HepG2 (cell line): ENCODE measurements around the gene MAGEB17. TPM values are rescaled to one million over a fixed set of nuclear protein-coding genes. Genes with fewer than 3 reads are reported as not detected.
A peak's percentile ranks its signal among the peaks of the same experiment; 100 is the strongest.

Experiments used
- ATAC-seq: fragments of 200-7000 bp; cut with Tn5 transposase; 3 replicates; pipeline ENCODE4 v1.9.1; 2020; ENCODE audit warnings: mild to moderate bottlenecking, moderate library complexity
- BruUV-seq: library from RNA; stranded (reverse); fragments of 400-500 nt; replicated peaks from 2 replicates; lab custom pipeline; 2021; lab: Mats Ljungman, UMichigan
- CTCF ChIA-PET: fragments of 300-600 bp; formaldehyde crosslinking; extraction: SDS; loops from one replicate; lab custom pipeline; 2021; ENCODE audit warnings: low total read pairs, inconsistent platforms, low intra/inter-chr PET ratio; lab: Yijun Ruan, JAX
- POLR2A ChIA-PET: fragments of 350-600 bp; sonication (Branson Sonifier 250); formaldehyde crosslinking; loops from one replicate; lab custom pipeline; 2020; ENCODE audit warnings: antibody characterized with exemption, inconsistent platforms; lab: Yijun Ruan, JAX
- DNase-seq: peaks from one replicate; pipeline ENCODE4 v3.0.0-alpha.2; 2015; ENCODE audit warnings: low spot score
- FAIRE-seq: peaks from 3 replicates; lab custom pipeline; 2011; peaks lifted over from hg19 to GRCh38; lab: Jason Lieb, UNC
- H2AFZ ChIP-seq: one replicate; pipeline ENCODE4 v1.6.1; 2011; ENCODE audit warnings: low read length, inconsistent platforms
- H3K27ac ChIP-seq: fragments of 300-600 bp; 3 replicates; pipeline ENCODE4 v1.8.0; 2011; ENCODE audit warnings: mixed run types, mild to moderate bottlenecking, mixed read lengths, low read length, inconsistent platforms; ENCODE audit not compliant: insufficient read depth; ENCODE audit errors: extremely low read length
- H3K27me3 ChIP-seq, 2 experiments: fragments of 200-600 bp in 1 of 2; 2 replicates in 1 of 2; 3 replicates in 1 of 2; pipeline versions ENCODE4 v1.6.0 to v1.8.0; 2011; ENCODE audit warnings: low read length in 2 of 2, mild to moderate bottlenecking in 2 of 2, moderate library complexity in 2 of 2, inconsistent platforms in 1 of 2; ENCODE audit not compliant: insufficient read depth in 2 of 2, control insufficient read depth in 1 of 2
- H3K36me3 ChIP-seq, 2 experiments: fragments of 200-600 bp in 1 of 2; replicated peaks in 1 of 2; 2 replicates in 1 of 2; 3 replicates in 1 of 2; pipeline versions ENCODE4 v1.5.1 to v1.8.0; 2011; ENCODE audit warnings: low read length in 2 of 2, inconsistent platforms in 1 of 2; ENCODE audit not compliant: insufficient read depth in 2 of 2, control insufficient read depth in 1 of 2
- H3K4me1 ChIP-seq: 2 replicates; pipeline ENCODE4 v1.5.1; 2012; ENCODE audit warnings: low read length, inconsistent platforms; ENCODE audit not compliant: insufficient read depth
- H3K4me2 ChIP-seq: 2 replicates; pipeline ENCODE4 v1.6.0; 2011; ENCODE audit warnings: low read depth, low read length, inconsistent platforms
- H3K4me3 ChIP-seq, 3 experiments: fragments of 200-600 bp in 1 of 3; sonication (generic), shearing (Covaris generic) in 1 of 3; replicated peaks in 1 of 3; 2 replicates each; pipeline ENCODE4 v1.5.1; 2011 to 2016; ENCODE audit warnings: low read length in 3 of 3, inconsistent platforms in 2 of 3, low read depth in 2 of 3, mild to moderate bottlenecking in 2 of 3, control low read depth in 1 of 3, mixed read lengths in 1 of 3; ENCODE audit not compliant: insufficient read depth in 1 of 3
- H3K79me2 ChIP-seq: one replicate; pipeline ENCODE4 v1.6.1; 2011; ENCODE audit warnings: low read length, inconsistent platforms; ENCODE audit not compliant: insufficient read depth
- H3K9ac ChIP-seq: 2 replicates; pipeline ENCODE4 v1.6.0; 2011; ENCODE audit warnings: mild to moderate bottlenecking, low read depth, low read length, inconsistent platforms; ENCODE audit not compliant: insufficient read depth
- H3K9me3 ChIP-seq: 2 replicates; pipeline ENCODE4 v1.5.1; 2012; ENCODE audit warnings: mild to moderate bottlenecking, low read length
- H4K20me1 ChIP-seq: 2 replicates; pipeline ENCODE4 v1.6.0; 2011; ENCODE audit warnings: inconsistent platforms, mild to moderate bottlenecking, low read length, moderate library complexity; ENCODE audit not compliant: insufficient read depth
- HNRNPUL1 ChIP-seq: fragments of 200-400 bp; formaldehyde crosslinking; IDR thresholded peaks from 2 replicates; pipeline ENCODE4 v1.6.1; 2017; ENCODE audit warnings: low read depth, mild to moderate bottlenecking, low read length, moderate library complexity
- NKX3-1 ChIP-seq: sonication (generic); formaldehyde crosslinking; IDR thresholded peaks from 2 replicates; pipeline ENCODE4 v1.5.0; 2020; ENCODE audit warnings: missing genetic modification reagents
- PPARG ChIP-seq: conservative IDR thresholded peaks from 2 replicates; pipeline ENCODE4 v1.6.1; 2016; ENCODE audit warnings: missing biosample characterization, missing genetic modification reagents
- SKIL ChIP-seq: sonication (generic); formaldehyde crosslinking; IDR thresholded peaks from 2 replicates; pipeline ENCODE4 v1.8.0; 2022; ENCODE audit warnings: missing genetic modification reagents, mild to moderate bottlenecking, moderate library complexity, borderline replicate concordance
- STAG1 ChIP-seq: sonication (generic); formaldehyde crosslinking; IDR thresholded peaks from 2 replicates; pipeline ENCODE4 v1.4.0; 2020; ENCODE audit warnings: missing genetic modification reagents
- U2AF1 ChIP-seq: fragments of 200-400 bp; formaldehyde crosslinking; optimal IDR thresholded peaks from 2 replicates; pipeline ENCODE3; 2017; ENCODE audit warnings: mild to moderate bottlenecking, low read depth, low read length
- ZFP90 ChIP-seq: sonication (generic); formaldehyde crosslinking; IDR thresholded peaks from 2 replicates; pipeline ENCODE4 v1.8.0; 2022; ENCODE audit warnings: missing genetic modification reagents, mild to moderate bottlenecking, inconsistent platforms, borderline replicate concordance
- ZNF615 ChIP-seq: sonication (generic); formaldehyde crosslinking; IDR thresholded peaks from 2 replicates; pipeline ENCODE4 v1.5.0; 2020; ENCODE audit warnings: mild to moderate bottlenecking, missing genetic modification reagents, borderline replicate concordance
- in situ Hi-C: cut with HindIII; loops from 2 replicates; pipeline ENCODE4 v1.10.0; 2017; ENCODE audit warnings: low pct_unique_long_range_greater_than_20kb; ENCODE audit not compliant: extremely low pct_ligation_motif_present
- intact Hi-C: fragments of 100-400 bp; cut with micrococcal nuclease; formaldehyde crosslinking; loops from one replicate; pipeline ENCODE4 v1.10.0; 2022; ENCODE audit not compliant: unreplicated experiment
- polyA plus RNA-seq, 8 experiments: library from polyadenylated mRNA; depleted of rRNA in 3 of 8; stranded (reverse) in 7 of 8; unstranded in 1 of 8; fragments of >200 nt; fragmentation: Illumina TruSeq in 4 of 8; extraction: Trizol in 4 of 8; gene quantifications; 2 replicates each; pipeline versions ENCODE4 v1.2.1 to v1.2.3, GENCODE V29; 2011 to 2016; ENCODE audit warnings: low read depth in 4 of 8, missing spikeins in 1 of 8, mixed read lengths in 1 of 8; ENCODE audit not compliant: insufficient read depth in 1 of 8
- total RNA-seq, 5 experiments: library from RNA; depleted of rRNA; stranded (reverse); fragments of >200 nt; fragmentation: Illumina TruSeq; extraction: Trizol; gene quantifications; 2 replicates each; pipeline ENCODE4 v1.2.3, GENCODE V29; 2016; ENCODE audit warnings: low read depth in 1 of 5
- TF ChIP-seq, protein P1 (sequence below): sonication (generic); formaldehyde crosslinking; conservative IDR thresholded peaks from 2 replicates; pipeline ENCODE4 v1.5.0; 2020; ENCODE audit warnings: missing genetic modification reagents
- TF ChIP-seq, protein P2 (sequence below): sonication (generic); formaldehyde crosslinking; IDR thresholded peaks from 2 replicates; pipeline ENCODE4 v1.5.0; 2020; ENCODE audit warnings: mild to moderate bottlenecking, missing genetic modification reagents, moderate library complexity

MAGEB17 gene
- total and polyA plus RNA-seq, 2 of the 13 experiments (the other 11 are each of a cell fraction or from before 2014, with no cell fraction given), result not detected

GRCh38 chrX:16212436-16212835 lies 45.2 kb downstream of the MAGEB17 start:
- no peak overlapping the region for H3K4me2 ChIP-seq
- no peak overlapping the region for H3K27ac ChIP-seq
- peak; percentile 0 for DNase-seq
- FAIRE-seq, result no peak
- no peaks in the 10 kb centered on the region for H3K9me3 ChIP-seq
- in situ Hi-C loops (no loop called here), intact Hi-C loops (no loop called here)
- H3K79me2 ChIP-seq, result no peaks in the 10 kb centered on the region
- TF ChIP-seq STAG1, result peak; percentile 47
- TF ChIP-seq U2AF1, result no peak
- TF ChIP-seq PPARG (CRISPR knock-in tag), result no peak
- no peak for TF ChIP-seq ZNF615
- no peak for TF ChIP-seq SKIL (CRISPR knock-in tag)
- TF ChIP-seq, protein P1, sequence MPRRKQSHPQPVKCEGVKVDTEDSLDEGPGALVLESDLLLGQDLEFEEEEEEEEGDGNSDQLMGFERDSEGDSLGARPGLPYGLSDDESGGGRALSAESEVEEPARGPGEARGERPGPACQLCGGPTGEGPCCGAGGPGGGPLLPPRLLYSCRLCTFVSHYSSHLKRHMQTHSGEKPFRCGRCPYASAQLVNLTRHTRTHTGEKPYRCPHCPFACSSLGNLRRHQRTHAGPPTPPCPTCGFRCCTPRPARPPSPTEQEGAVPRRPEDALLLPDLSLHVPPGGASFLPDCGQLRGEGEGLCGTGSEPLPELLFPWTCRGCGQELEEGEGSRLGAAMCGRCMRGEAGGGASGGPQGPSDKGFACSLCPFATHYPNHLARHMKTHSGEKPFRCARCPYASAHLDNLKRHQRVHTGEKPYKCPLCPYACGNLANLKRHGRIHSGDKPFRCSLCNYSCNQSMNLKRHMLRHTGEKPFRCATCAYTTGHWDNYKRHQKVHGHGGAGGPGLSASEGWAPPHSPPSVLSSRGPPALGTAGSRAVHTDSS (CRISPR knock-in tag), result no peak
- no peak for TF ChIP-seq ZFP90
- TF ChIP-seq NKX3-1 (CRISPR knock-in tag), result no peak
- TF ChIP-seq HNRNPUL1, result no peak
- TF ChIP-seq, protein P2, sequence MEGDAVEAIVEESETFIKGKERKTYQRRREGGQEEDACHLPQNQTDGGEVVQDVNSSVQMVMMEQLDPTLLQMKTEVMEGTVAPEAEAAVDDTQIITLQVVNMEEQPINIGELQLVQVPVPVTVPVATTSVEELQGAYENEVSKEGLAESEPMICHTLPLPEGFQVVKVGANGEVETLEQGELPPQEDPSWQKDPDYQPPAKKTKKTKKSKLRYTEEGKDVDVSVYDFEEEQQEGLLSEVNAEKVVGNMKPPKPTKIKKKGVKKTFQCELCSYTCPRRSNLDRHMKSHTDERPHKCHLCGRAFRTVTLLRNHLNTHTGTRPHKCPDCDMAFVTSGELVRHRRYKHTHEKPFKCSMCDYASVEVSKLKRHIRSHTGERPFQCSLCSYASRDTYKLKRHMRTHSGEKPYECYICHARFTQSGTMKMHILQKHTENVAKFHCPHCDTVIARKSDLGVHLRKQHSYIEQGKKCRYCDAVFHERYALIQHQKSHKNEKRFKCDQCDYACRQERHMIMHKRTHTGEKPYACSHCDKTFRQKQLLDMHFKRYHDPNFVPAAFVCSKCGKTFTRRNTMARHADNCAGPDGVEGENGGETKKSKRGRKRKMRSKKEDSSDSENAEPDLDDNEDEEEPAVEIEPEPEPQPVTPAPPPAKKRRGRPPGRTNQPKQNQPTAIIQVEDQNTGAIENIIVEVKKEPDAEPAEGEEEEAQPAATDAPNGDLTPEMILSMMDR (CRISPR knock-in tag), result peak; percentile 39
- no peaks in the 10 kb centered on the region for H3K27me3 ChIP-seq
- no peak overlapping the region for H3K4me3 ChIP-seq
- H3K4me1 ChIP-seq, result no peaks in the 10 kb centered on the region
- peak; percentile 44; the same call in 1 of the 3 replicates for ATAC-seq
- H3K36me3 ChIP-seq, result no peaks in the 10 kb centered on the region
- POLR2A ChIA-PET, result no interaction called here
- BruUV-seq, result no TSS peak
- no peak overlapping the region for H3K9ac ChIP-seq
- H4K20me1 ChIP-seq, result no peaks in the 10 kb centered on the region
- CTCF ChIA-PET, result no interaction called here
- no peak overlapping the region for H2AFZ ChIP-seq
